Keratinocyte (primary cell): ENCODE results near the gene PTPN2. TPM values are rescaled to one million over a fixed set of nuclear protein-coding genes. Genes with fewer than 3 reads are reported as not detected.

ENCODE experiments used
- DNase-seq: peaks from one replicate; pipeline ENCODE4 v3.0.0-alpha.2; 2011; ENCODE audit warnings: low read depth, missing footprints, low spot score
- FAIRE-seq: peaks from 2 replicates; lab custom pipeline; 2011; peaks lifted over from hg19 to GRCh38; lab: Jason Lieb, UNC
- H2AFZ ChIP-seq: 2 replicates; pipeline ENCODE4 v1.6.0; 2012; ENCODE audit warnings: low read length, control low read depth, inconsistent platforms; ENCODE audit not compliant: control insufficient read depth
- H3K27ac ChIP-seq: 2 replicates; pipeline ENCODE4 v1.5.1; 2011; ENCODE audit warnings: low read length; ENCODE audit not compliant: control insufficient read depth, insufficient read depth
- H3K27me3 ChIP-seq: 3 replicates; pipeline ENCODE4 v1.6.0; 2011; ENCODE audit warnings: low read length; ENCODE audit not compliant: control insufficient read depth, insufficient read depth; ENCODE audit errors: extremely low read depth
- H3K36me3 ChIP-seq, 2 experiments: 2 replicates in 1 of 2; 3 replicates in 1 of 2; pipeline ENCODE4 v1.5.1; 2011; ENCODE audit warnings: low read length in 2 of 2, mild to moderate bottlenecking in 1 of 2; ENCODE audit not compliant: control insufficient read depth in 2 of 2, insufficient read depth in 2 of 2; ENCODE audit errors: extremely low read depth in 1 of 2
- H3K4me1 ChIP-seq: 3 replicates; pipeline ENCODE4 v1.5.1; 2011; ENCODE audit warnings: low read length; ENCODE audit not compliant: control insufficient read depth, insufficient read depth; ENCODE audit errors: extremely low read depth
- H3K4me2 ChIP-seq: 3 replicates; pipeline ENCODE4 v1.6.0; 2011; ENCODE audit warnings: low read depth, low read length; ENCODE audit not compliant: control insufficient read depth, insufficient read depth; ENCODE audit errors: extremely low read depth
- H3K4me3 ChIP-seq, 3 experiments: fragments of 200-600 bp in 1 of 3; sonication (generic) in 1 of 3; 2 replicates in 2 of 3; 3 replicates in 1 of 3; pipeline ENCODE4 v1.5.1; 2011 to 2016; ENCODE audit warnings: low read length in 3 of 3, mild to moderate bottlenecking in 3 of 3, control low read depth in 2 of 3, inconsistent platforms in 1 of 3, low read depth in 1 of 3, mixed read lengths in 1 of 3, mixed run types in 1 of 3, moderate library complexity in 1 of 3; ENCODE audit not compliant: control insufficient read depth in 2 of 3, insufficient read depth in 2 of 3; ENCODE audit errors: extremely low read depth in 1 of 3
- H3K79me2 ChIP-seq: 2 replicates; pipeline ENCODE4 v1.6.0; 2012; ENCODE audit warnings: low read length; ENCODE audit not compliant: control insufficient read depth, insufficient read depth
- H3K9ac ChIP-seq: 3 replicates; pipeline ENCODE4 v1.6.0; 2011; ENCODE audit warnings: low read length; ENCODE audit not compliant: control insufficient read depth, insufficient read depth; ENCODE audit errors: extremely low read depth
- H3K9me1 ChIP-seq: 3 replicates; pipeline ENCODE4 v1.6.0; 2011; ENCODE audit warnings: low read length; ENCODE audit not compliant: control insufficient read depth, insufficient read depth; ENCODE audit errors: extremely low read depth
- H3K9me3 ChIP-seq: 2 replicates; pipeline ENCODE4 v1.5.1; 2012; ENCODE audit warnings: low read depth, low read length; ENCODE audit not compliant: control insufficient read depth
- H4K20me1 ChIP-seq: 3 replicates; pipeline ENCODE4 v1.6.0; 2011; ENCODE audit warnings: low read length; ENCODE audit not compliant: control insufficient read depth, insufficient read depth; ENCODE audit errors: extremely low read depth
- CTCF ChIP-seq, 3 experiments: IDR thresholded peaks in 1 of 3; conservative IDR thresholded peaks in 1 of 3; optimal IDR thresholded peaks in 1 of 3; 2 replicates in 2 of 3; 3 replicates in 1 of 3; pipeline versions ENCODE3 to v1.5.1; 2011; ENCODE audit warnings: low read length in 3 of 3, mild to moderate bottlenecking in 3 of 3, moderate library complexity in 2 of 3, control low read depth in 1 of 3, inconsistent platforms in 1 of 3; ENCODE audit not compliant: insufficient read depth in 2 of 3; ENCODE audit errors: extremely low read depth in 1 of 3
- EZH2 ChIP-seq: IDR thresholded peaks from one replicate; pipeline ENCODE4 v1.6.1; 2012; ENCODE audit warnings: inconsistent platforms, mild to moderate bottlenecking, low read length, moderate library complexity
- dilution Hi-C: fragments of 300-500 bp; cut with MboI; formaldehyde crosslinking; loops from one replicate; pipeline ENCODE4 v1.7.0; 2020; ENCODE audit warnings: low sequenced_read_pairs; ENCODE audit not compliant: extremely low pct_ligation_motif_present
- polyA plus RNA-seq, 5 experiments: library from polyadenylated mRNA; depleted of rRNA in 3 of 5; stranded (reverse) in 3 of 5; stranded (forward) in 1 of 5; unstranded in 1 of 5; fragments of >200 nt; gene quantifications; 1 replicate in 1 of 5; 2 replicates in 3 of 5; 3 replicates in 1 of 5; pipeline versions ENCODE4 v1.2.1 to v1.2.3, GENCODE V29; 2011 to 2012; ENCODE audit warnings: missing spikeins in 2 of 5, low read depth in 1 of 5, low replicate concordance in 1 of 5

Gene PTPN2
- polyA plus RNA-seq, 1 donor (not counting 4 experiments of a cell fraction or from before 2014, with no cell fraction given) = 39.9 TPM

- H3K36me3 ChIP-seq = peaks cover 8 to 11% of the 10 kb centered on the region in 2 experiments
- FAIRE-seq = no peak
Observed at GRCh38 chr18:12828116-12829051, 55.7 kb downstream of the PTPN2 start.

GRCh38 chr18:12827588-12827987, 56.4 kb downstream of the PTPN2 start:
- TF ChIP-seq EZH2 (no peak), CTCF (optimal IDR thresholded peaks at IDR 0.05 in 1 of 3, IDR thresholded peaks at IDR 0.05 in 1 of 3, conservative IDR thresholded peaks at IDR 0.05 in 1 of 3; ENCODE audit: extremely low read depth in 1 of 3, insufficient read depth in 2 of 3, low read length in 3 of 3) (no peak)
- H4K20me1 ChIP-seq = no peaks in the 10 kb centered on the region
- FAIRE-seq (no peak), DNase-seq (no peak)
- H3K4me3 ChIP-seq = no peak overlapping the region
- H3K27ac ChIP-seq = no peak overlapping the region
- no peaks in the 10 kb centered on the region for H3K79me2 ChIP-seq
- no peak overlapping the region for H3K9ac ChIP-seq
- H3K36me3 ChIP-seq = peaks cover 8 to 9% of the 10 kb centered on the region in 2 experiments
- no peaks in the 10 kb centered on the region for H3K27me3 ChIP-seq
- H2AFZ ChIP-seq = no peak overlapping the region
- dilution Hi-C loops = no loop called here
- H3K9me3 ChIP-seq = no peaks in the 10 kb centered on the region
- H3K4me1 ChIP-seq = peaks cover 5% of the 10 kb centered on the region
- H3K4me2 ChIP-seq = no peak overlapping the region
- H3K9me1 ChIP-seq = no peaks in the 10 kb centered on the region

More at GRCh38 chr18:12828116-12829051, 55.7 kb downstream of the PTPN2 start:
- no peaks in the 10 kb centered on the region for H3K9me1 ChIP-seq
- H3K79me2 ChIP-seq = no peaks in the 10 kb centered on the region
- H4K20me1 ChIP-seq = no peaks in the 10 kb centered on the region
- dilution Hi-C loops = no loop called here
- H3K27ac ChIP-seq = no peak overlapping the region
- no peaks in the 10 kb centered on the region for H3K9me3 ChIP-seq
- H2AFZ ChIP-seq = no peak overlapping the region
- no peaks in the 10 kb centered on the region for H3K27me3 ChIP-seq
- no peak overlapping the region for H3K4me3 ChIP-seq
- no peak for DNase-seq
- TF ChIP-seq EZH2 = no peak
- TF ChIP-seq CTCF (optimal IDR thresholded peaks at IDR 0.05 in 1 of 3, IDR thresholded peaks at IDR 0.05 in 1 of 3, conservative IDR thresholded peaks at IDR 0.05 in 1 of 3; ENCODE audit: extremely low read depth in 1 of 3, insufficient read depth in 2 of 3, low read length in 3 of 3) = no peak
- H3K9ac ChIP-seq = no peak overlapping the region
- H3K4me2 ChIP-seq = no peak overlapping the region
- peaks cover 5% of the 10 kb centered on the region for H3K4me1 ChIP-seq
